ENCODE data around the gene CALCB. TPM values are rescaled to one million over a fixed set of nuclear protein-coding genes. Genes with fewer than 3 reads are reported as not detected.

The CALCB gene
- total and polyA plus RNA-seq, 5 donors, result 0.05 to 0.17 (median 0.09) TPM; not detected in 2

DNA sequence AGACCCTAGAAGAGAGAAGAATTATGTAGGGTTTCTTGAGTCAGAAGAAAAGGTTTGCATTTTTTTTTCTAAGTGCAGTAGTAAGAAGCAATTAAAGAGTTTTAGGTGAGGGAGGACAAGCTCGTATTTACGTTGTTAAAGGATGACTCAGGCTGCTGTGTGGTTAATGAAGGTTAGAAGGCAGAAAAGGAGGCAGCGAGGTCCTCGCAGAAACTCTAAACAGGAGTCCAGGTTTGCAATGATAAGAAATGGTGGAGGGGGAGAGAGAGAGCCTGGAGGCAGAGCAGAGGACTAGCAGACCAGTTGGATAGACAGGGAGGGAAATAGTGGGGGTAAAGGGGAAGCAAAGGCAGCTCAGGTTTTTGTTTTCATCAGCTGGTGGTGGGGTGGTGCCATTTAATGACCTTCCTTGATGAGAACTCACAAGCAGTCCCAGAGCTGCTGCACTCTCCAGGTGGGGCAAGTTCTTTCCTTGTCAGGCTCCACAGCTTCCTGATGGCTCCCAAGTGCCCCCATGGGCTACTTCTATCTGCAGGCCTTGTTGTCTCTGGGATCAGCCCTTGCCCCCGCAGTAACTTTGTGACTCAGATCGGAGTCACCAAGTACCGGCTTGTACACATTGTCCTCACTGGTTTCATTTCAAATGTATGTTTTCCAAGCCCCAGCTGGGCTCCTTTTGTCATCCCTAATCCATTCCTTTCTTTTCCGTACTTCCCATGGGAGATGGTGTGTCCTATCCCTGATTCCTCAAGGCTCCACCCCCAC, 33.0 kb downstream of the CALCB start:
- 85% methylated on average over 8 of the region's 8 CpGs for WGBS
- DNase-seq (no peak), ATAC-seq (no peak)
- Histone ChIP-seq H3K4me1 (ENCODE audit: control insufficient read depth, insufficient read depth, low read length) (no peaks in the 10 kb centered on the region), H3K4me3 (ENCODE audit: low read length) (no peak overlapping the region), H3K27ac (ENCODE audit: low read length) (no peak overlapping the region), H3K9me3 (ENCODE audit: control insufficient read depth, low read length) (no peaks in the 10 kb centered on the region), H3K27me3 (ENCODE audit: control insufficient read depth, insufficient read depth) (no peaks in the 10 kb centered on the region)
- intact Hi-C loops (cut with DNase I), result no loop called here

GRCh38 chr11:15107730-15108515, 34.5 kb downstream of the CALCB start:
- H3K27me3 ChIP-seq (ENCODE audit: control insufficient read depth, insufficient read depth), result no peaks in the 10 kb centered on the region
- H3K9me3 ChIP-seq (ENCODE audit: control insufficient read depth, low read length), result no peaks in the 10 kb centered on the region
- ATAC-seq (no peak), DNase-seq (no peak)
- no peak overlapping the region for H3K4me3 ChIP-seq (ENCODE audit: low read length)
- no peak overlapping the region for H3K27ac ChIP-seq (ENCODE audit: low read length)
- WGBS, result 62% methylated on average over 4 of the region's 4 CpGs
- intact Hi-C loops (cut with DNase I), result no loop called here
- no peaks in the 10 kb centered on the region for H3K4me1 ChIP-seq (ENCODE audit: control insufficient read depth, insufficient read depth, low read length)

DNA sequence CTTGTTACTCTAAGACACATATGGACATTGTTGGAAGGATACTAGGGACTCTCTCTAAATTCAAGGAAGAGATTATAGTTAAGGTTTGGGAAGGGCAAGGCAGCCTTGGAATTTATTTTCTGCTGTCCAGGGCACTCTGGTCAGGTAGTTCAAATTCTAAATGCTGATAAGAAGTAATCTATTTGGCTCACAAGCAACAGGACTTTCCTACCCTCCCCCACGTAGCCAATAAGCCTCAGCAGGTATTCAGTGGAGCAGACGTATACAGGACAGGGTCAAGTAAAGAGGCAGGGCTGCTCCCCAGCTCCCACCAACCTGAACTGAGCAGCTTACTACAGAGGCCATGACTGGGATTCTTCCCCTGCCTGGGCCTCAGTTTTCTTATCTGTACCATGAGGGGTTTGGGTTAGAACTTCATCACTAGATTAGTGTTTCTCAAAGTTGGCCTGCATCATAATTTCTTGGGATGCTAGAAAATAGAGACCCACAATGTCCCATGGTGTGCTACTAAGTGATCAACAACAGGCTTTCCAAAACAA, 35.3 kb downstream of the CALCB start:
- no peak for DNase-seq

GRCh38 chr11:15109602-15110001, 36.2 kb downstream of the CALCB start:
- H3K4me3 ChIP-seq (ENCODE audit: low read length), result no peak overlapping the region
- no peaks in the 10 kb centered on the region for H3K4me1 ChIP-seq (ENCODE audit: control insufficient read depth, insufficient read depth, low read length)
- intact Hi-C loops (cut with DNase I), result no loop called here
- no peak overlapping the region for H3K27ac ChIP-seq (ENCODE audit: low read length)
- DNase-seq (no peak), ATAC-seq (no peak)
- no peaks in the 10 kb centered on the region for H3K27me3 ChIP-seq (ENCODE audit: control insufficient read depth, insufficient read depth)
- no peaks in the 10 kb centered on the region for H3K9me3 ChIP-seq (ENCODE audit: control insufficient read depth, low read length)
- WGBS, result 55% methylated on average over 2 of the region's 2 CpGs

More for the DNA sequence above, 35.3 kb downstream of the CALCB start:
- H3K9me3 ChIP-seq (ENCODE audit: control insufficient read depth, low read length), result no peaks in the 10 kb centered on the region
- no peak overlapping the region for H3K27ac ChIP-seq (ENCODE audit: low read length)
- ATAC-seq, result no peak
- 75% methylated on average over 2 of the region's 2 CpGs for WGBS
- H3K4me3 ChIP-seq (ENCODE audit: low read length), result no peak overlapping the region
- no peaks in the 10 kb centered on the region for H3K27me3 ChIP-seq (ENCODE audit: control insufficient read depth, insufficient read depth)
- intact Hi-C loops (cut with DNase I), result no loop called here
- H3K4me1 ChIP-seq (ENCODE audit: control insufficient read depth, insufficient read depth, low read length), result no peaks in the 10 kb centered on the region

DNA sequence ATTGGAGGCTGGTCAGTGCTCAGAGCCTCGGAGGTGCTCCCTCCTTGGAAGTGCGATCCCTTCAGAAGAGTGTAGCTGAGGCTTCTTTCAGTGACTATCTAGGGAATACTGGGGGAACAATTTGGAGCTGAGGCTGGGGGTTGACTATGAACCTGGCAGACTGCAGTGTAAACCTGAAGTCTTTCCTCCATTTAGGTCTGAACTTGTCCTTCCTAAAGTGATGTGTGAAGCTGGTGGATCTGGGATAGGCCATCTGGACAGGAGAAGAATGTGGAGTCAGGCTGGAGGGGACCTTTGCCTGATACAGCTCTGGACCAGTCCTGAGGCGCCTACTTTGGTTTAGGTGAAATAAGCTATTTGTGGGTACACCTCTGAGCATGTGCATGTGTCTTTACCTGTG, 37.8 kb downstream of the CALCB start:
- no peak overlapping the region for H3K27ac ChIP-seq (ENCODE audit: low read length)
- H3K4me3 ChIP-seq (ENCODE audit: low read length), result no peak overlapping the region
- intact Hi-C loops (cut with DNase I), result no loop called here
- H3K4me1 ChIP-seq (ENCODE audit: control insufficient read depth, insufficient read depth, low read length), result no peaks in the 10 kb centered on the region
- no peaks in the 10 kb centered on the region for H3K27me3 ChIP-seq (ENCODE audit: control insufficient read depth, insufficient read depth)
- H3K9me3 ChIP-seq (ENCODE audit: control insufficient read depth, low read length), result no peaks in the 10 kb centered on the region
- no peak for DNase-seq
- no peak for ATAC-seq
- WGBS, result 93% methylated on average over 3 of the region's 3 CpGs

GRCh38 chr11:15112131-15112541, 38.7 kb downstream of the CALCB start:
- no peak overlapping the region for H3K27ac ChIP-seq (ENCODE audit: low read length)
- WGBS, result 68% methylated on average over 8 of the region's 8 CpGs
- no peaks in the 10 kb centered on the region for H3K4me1 ChIP-seq (ENCODE audit: control insufficient read depth, insufficient read depth, low read length)
- H3K9me3 ChIP-seq (ENCODE audit: control insufficient read depth, low read length), result no peaks in the 10 kb centered on the region
- ATAC-seq, result no peak
- H3K27me3 ChIP-seq (ENCODE audit: control insufficient read depth, insufficient read depth), result no peaks in the 10 kb centered on the region
- H3K4me3 ChIP-seq (ENCODE audit: low read length), result no peak overlapping the region
- no peak for DNase-seq
- intact Hi-C loops (cut with DNase I), result no loop called here

- intact Hi-C loops (cut with DNase I), result no loop called here
- Histone ChIP-seq H3K27me3 (ENCODE audit: control insufficient read depth, insufficient read depth) (no peaks in the 10 kb centered on the region), H3K9me3 (ENCODE audit: control insufficient read depth, low read length) (no peaks in the 10 kb centered on the region), H3K4me1 (ENCODE audit: control insufficient read depth, insufficient read depth, low read length) (no peaks in the 10 kb centered on the region), H3K4me3 (ENCODE audit: low read length) (no peak overlapping the region), H3K27ac (ENCODE audit: low read length) (no peak overlapping the region)
- DNase-seq, result no peak
- ATAC-seq, result no peak
- WGBS, result 71% methylated on average over 5 of the region's 5 CpGs
These were observed 40.0 kb downstream of the CALCB start for GRCh38 chr11:15113381-15113780.

DNA sequence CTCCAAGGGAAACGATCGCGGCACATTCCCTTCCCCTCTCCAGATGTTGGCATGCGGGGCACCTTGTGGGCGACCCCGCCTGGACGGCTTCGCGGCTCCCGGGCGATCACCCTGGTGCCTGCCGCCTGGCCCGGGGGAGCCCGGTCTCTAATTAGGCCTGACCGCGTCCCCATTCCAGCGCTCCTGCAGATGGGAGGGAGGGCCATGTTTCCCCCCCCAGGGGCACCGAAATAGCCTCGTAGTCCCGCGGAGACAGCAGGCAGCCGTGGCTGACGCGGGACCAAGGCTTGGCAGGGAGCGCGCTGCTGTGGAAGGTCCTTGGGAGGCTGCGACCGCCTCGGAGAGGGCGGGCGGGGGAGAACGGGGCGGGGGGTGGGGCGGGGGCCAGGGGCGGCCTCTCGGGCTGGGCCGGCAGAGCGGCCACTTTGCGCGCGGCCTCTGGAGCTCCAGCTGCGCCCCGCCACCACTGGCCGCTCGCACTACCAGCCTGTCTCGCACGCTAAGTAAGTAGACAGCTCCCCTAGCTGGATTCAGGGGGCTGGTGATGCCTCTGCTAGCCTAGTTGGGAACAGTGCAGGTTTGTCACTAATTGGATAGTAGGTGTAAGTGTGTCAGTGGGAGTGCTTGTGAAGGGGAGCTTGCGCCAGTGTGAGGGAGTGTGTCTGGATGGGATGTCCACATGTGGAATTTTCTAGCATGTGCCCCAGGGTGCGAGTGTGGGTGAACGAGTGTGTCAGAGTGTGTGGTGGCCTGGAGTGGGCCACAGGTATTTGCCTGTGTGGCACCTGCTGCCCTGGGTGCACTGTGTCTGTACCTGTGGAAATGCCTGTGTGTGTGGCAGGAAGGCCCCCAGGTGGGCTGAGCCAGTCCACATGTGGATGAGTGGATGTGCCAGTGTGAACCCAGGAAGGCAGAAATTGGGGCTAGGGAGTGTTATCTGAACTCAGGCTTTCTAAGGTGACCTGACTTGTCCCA, 41.4 kb downstream of the CALCB start, which contains the start of gene INSC:
TSS of gene INSC (plus strand) at position 423 of the 975 bp plus-strand sequence. CDS start 34,252 bp downstream, outside the sequence.
- 5% methylated on average over 50 of the region's 50 CpGs for WGBS
- DNase-seq (peak; percentile 41 to 67 (median 48)), ATAC-seq (peak; percentile 40 to 67)
- H3K4me1 ChIP-seq (ENCODE audit: control insufficient read depth, insufficient read depth, low read length), result no peaks in the 10 kb centered on the region
- no peaks in the 10 kb centered on the region for H3K27me3 ChIP-seq (ENCODE audit: control insufficient read depth, insufficient read depth)
- H3K9me3 ChIP-seq (ENCODE audit: control insufficient read depth, low read length), result no peaks in the 10 kb centered on the region
- peak within 1 kb of the TSS; percentile 39 for H3K4me3 ChIP-seq (ENCODE audit: low read length)
- no peak within 1 kb of the TSS for H3K27ac ChIP-seq (ENCODE audit: low read length)
- intact Hi-C loops (cut with DNase I), result no loop called here

- ATAC-seq, result no peak
- no peak for DNase-seq
These were observed 42.3 kb downstream of the CALCB start for GRCh38 chr11:15115686-15116085.

GRCh38 chr11:15117751-15118150, 44.4 kb downstream of the CALCB start:
- Histone ChIP-seq H3K27me3 (ENCODE audit: control insufficient read depth, insufficient read depth) (no peaks in the 10 kb centered on the region), H3K9me3 (ENCODE audit: control insufficient read depth, low read length) (no peaks in the 10 kb centered on the region), H3K4me3 (ENCODE audit: low read length) (no peak overlapping the region), H3K27ac (ENCODE audit: low read length) (no peak overlapping the region), H3K4me1 (ENCODE audit: control insufficient read depth, insufficient read depth, low read length) (no peaks in the 10 kb centered on the region)
- DNase-seq (peak in 1 of 3 donors; percentile 49), ATAC-seq (no peak)
- 71% methylated on average over 4 of the region's 4 CpGs for WGBS
- intact Hi-C loops (cut with DNase I), result no loop called here

More at GRCh38 chr11:15115686-15116085, 42.3 kb downstream of the CALCB start:
- no peaks in the 10 kb centered on the region for H3K9me3 ChIP-seq (ENCODE audit: control insufficient read depth, low read length)
- H3K4me1 ChIP-seq (ENCODE audit: control insufficient read depth, insufficient read depth, low read length), result no peaks in the 10 kb centered on the region
- no peak overlapping the region for H3K27ac ChIP-seq (ENCODE audit: low read length)
- H3K4me3 ChIP-seq (ENCODE audit: low read length), result no peak overlapping the region
- intact Hi-C loops (cut with DNase I), result no loop called here
- H3K27me3 ChIP-seq (ENCODE audit: control insufficient read depth, insufficient read depth), result no peaks in the 10 kb centered on the region
- 87% methylated on average over 5 of the region's 5 CpGs for WGBS

Data from right cardiac atrium (tissue), 5 donors.